Stimulated activated CD4-positive, alpha-beta T cell treated with anti-CD3 and anti-CD28 coated beads, TNF-alpha, amount 100 ng/mL, for 1 hour (primary cell): ENCODE data around the gene SLC44A5.
"Not testable (repeated sequence)": the region's sequence is repeated elsewhere in the genome, so short reads cannot be mapped to it uniquely, and the experiment has no call there.

Experiments
- DNase-seq, 3 donors: peaks; one replicate each; pipeline ENCODE4 v3.0.0-alpha.2; 2020; ENCODE audit warnings: low read depth in 3 of 3, low spot score in 1 of 3

The SLC44A5 gene

GRCh38 chr1:75203415-75204277, 407.3 kb downstream of the SLC44A5 start:
- DNase-seq, result no peak

GRCh38 chr1:75202751-75203150, 408.2 kb downstream of the SLC44A5 start:
- no peak for DNase-seq

- no peak for DNase-seq
Observed at GRCh38 chr1:75198761-75199160, 412.2 kb downstream of the SLC44A5 start.

GRCh38 chr1:75198163-75198562, 412.8 kb downstream of the SLC44A5 start:
- DNase-seq, result no peak

- no peak for DNase-seq
Observed at GRCh38 chr1:75188892-75189291, 422.0 kb downstream of the SLC44A5 start.

GRCh38 chr1:75181214-75181955, 429.5 kb downstream of the SLC44A5 start:
- not testable (repeated sequence) for DNase-seq

- no peak for DNase-seq
Observed at GRCh38 chr1:75174031-75174760, 436.7 kb downstream of the SLC44A5 start.

- DNase-seq, result no peak
Observed at GRCh38 chr1:75172556-75172955, 438.4 kb downstream of the SLC44A5 start.

- no peak for DNase-seq
Observed at GRCh38 chr1:75171876-75172275, 439.0 kb downstream of the SLC44A5 start.

- DNase-seq, result no peak
Observed at GRCh38 chr1:75170981-75171380, 439.9 kb downstream of the SLC44A5 start.

- no peak for DNase-seq
Observed at GRCh38 chr1:75170011-75170410, 440.9 kb downstream of the SLC44A5 start.

GRCh38 chr1:75166821-75167220, 444.1 kb downstream of the SLC44A5 start:
- DNase-seq, result no peak

GRCh38 chr1:75165264-75165663, 445.6 kb downstream of the SLC44A5 start:
- DNase-seq, result no peak

GRCh38 chr1:75159154-75159553, 451.8 kb downstream of the SLC44A5 start:
- DNase-seq, result no peak
